C4-2B (cell line): Measurements from ENCODE around the gene NFYB.
"Not testable (repeated sequence)": the region's sequence is repeated elsewhere in the genome, so short reads cannot be mapped to it uniquely, and the experiment has no call there.

Experiments used
- H3K27ac ChIP-seq: fragments of 450-650 bp; 2 replicates; pipeline ENCODE4 v1.5.1; 2017
- ZFX ChIP-seq: fragments of 450-650 bp; IDR thresholded peaks from 2 replicates; pipeline ENCODE4 v1.6.1; 2017
- TF ChIP-seq, protein P1 (sequence below): fragments of 450-650 bp; conservative IDR thresholded peaks from 2 replicates; pipeline ENCODE4 v1.5.1; 2017; ENCODE audit warnings: mild to moderate bottlenecking

NFYB gene

GRCh38 chr12:104177663-104178501 lies 39.9 kb upstream of the NFYB start:
- H3K27ac ChIP-seq: no peak overlapping the region
- no peak for TF ChIP-seq ZFX
- TF ChIP-seq, protein P1, sequence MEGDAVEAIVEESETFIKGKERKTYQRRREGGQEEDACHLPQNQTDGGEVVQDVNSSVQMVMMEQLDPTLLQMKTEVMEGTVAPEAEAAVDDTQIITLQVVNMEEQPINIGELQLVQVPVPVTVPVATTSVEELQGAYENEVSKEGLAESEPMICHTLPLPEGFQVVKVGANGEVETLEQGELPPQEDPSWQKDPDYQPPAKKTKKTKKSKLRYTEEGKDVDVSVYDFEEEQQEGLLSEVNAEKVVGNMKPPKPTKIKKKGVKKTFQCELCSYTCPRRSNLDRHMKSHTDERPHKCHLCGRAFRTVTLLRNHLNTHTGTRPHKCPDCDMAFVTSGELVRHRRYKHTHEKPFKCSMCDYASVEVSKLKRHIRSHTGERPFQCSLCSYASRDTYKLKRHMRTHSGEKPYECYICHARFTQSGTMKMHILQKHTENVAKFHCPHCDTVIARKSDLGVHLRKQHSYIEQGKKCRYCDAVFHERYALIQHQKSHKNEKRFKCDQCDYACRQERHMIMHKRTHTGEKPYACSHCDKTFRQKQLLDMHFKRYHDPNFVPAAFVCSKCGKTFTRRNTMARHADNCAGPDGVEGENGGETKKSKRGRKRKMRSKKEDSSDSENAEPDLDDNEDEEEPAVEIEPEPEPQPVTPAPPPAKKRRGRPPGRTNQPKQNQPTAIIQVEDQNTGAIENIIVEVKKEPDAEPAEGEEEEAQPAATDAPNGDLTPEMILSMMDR: peak; percentile 19

DNA sequence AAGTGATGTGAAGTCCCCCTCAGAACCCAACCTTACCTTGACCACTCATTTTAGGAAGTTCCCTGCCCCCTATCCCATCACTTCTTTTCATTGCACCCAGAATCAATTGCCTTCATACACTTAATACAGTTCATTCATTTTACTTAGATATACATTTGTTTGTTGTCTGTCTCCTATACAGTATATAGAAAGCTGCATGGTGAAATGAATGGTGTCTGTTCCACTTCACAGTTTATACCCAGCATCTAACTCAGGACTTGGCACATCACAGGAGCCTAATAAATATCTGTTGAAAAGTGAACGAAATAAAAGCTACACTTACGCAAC lies 39.3 kb upstream of the NFYB start:
- TF ChIP-seq, protein P1: no peak
- no peak for TF ChIP-seq ZFX
- H3K27ac ChIP-seq: no peak overlapping the region

DNA sequence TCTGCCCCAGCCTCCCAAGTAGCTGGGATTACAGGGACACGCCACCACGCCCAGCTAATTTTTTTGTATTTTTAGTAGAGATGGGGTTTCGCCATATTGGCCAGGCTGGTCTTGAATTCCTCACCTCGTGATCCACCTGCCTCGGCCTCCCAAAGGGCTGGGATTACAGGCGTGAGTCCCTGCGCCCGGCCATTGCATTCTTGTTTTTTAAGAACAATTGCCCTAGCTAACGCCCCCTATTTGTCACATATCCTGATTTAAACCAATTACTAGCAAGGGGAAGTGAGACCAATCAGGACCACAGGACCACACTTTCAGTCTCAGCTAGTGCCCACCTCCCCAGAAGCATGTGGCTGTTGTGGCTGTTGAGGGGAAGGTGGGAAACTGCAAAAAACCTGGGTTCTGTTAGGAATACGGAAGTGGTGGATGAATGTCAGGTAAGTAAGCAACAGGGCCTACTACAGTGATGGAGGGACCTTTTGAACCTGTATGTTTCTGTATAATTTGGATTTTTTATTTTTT lies 37.8 kb upstream of the NFYB start:
- TF ChIP-seq, protein P1: no peak
- TF ChIP-seq ZFX: no peak
- no peak overlapping the region for H3K27ac ChIP-seq

DNA sequence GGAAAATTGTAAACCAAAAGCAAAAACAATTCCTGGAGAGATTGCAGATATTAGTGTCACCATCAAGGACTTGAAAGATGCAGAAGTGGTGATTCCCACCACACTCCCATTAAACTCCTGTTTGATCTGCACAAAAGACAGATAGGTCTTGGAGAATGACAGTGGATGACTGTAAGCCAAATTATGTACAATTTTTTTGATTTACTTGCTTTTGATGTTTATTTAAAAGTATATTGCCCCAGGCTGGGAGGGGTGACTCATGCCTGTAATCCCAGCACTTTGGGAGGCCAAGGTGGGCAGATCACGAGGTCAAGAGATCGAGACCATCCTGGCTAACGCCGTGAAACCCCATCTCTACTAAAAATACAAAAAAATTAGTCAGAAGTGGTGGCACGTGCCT lies 35.8 kb upstream of the NFYB start:
- not testable (repeated sequence) for H3K27ac ChIP-seq

DNA sequence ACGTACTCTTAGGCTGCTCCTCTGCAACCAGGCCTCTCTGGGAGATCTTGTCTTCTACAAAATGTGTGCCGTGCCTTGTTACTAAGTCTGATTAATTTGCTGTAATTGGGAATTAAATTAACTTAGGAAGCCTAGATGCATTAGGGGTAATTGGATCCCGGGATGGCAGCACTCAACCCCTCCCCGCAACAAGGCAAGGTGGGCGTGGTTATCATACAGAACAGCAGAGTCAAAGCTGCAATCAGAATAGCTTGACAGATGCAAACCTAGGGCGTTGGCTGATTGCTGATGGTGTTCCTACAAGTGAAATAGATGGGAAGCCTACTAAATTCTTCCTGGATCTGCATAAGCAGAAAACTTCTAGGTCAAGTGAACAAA lies 34.5 kb upstream of the NFYB start:
- H3K27ac ChIP-seq: no peak overlapping the region
- TF ChIP-seq, protein P1: no peak
- no peak for TF ChIP-seq ZFX

DNA sequence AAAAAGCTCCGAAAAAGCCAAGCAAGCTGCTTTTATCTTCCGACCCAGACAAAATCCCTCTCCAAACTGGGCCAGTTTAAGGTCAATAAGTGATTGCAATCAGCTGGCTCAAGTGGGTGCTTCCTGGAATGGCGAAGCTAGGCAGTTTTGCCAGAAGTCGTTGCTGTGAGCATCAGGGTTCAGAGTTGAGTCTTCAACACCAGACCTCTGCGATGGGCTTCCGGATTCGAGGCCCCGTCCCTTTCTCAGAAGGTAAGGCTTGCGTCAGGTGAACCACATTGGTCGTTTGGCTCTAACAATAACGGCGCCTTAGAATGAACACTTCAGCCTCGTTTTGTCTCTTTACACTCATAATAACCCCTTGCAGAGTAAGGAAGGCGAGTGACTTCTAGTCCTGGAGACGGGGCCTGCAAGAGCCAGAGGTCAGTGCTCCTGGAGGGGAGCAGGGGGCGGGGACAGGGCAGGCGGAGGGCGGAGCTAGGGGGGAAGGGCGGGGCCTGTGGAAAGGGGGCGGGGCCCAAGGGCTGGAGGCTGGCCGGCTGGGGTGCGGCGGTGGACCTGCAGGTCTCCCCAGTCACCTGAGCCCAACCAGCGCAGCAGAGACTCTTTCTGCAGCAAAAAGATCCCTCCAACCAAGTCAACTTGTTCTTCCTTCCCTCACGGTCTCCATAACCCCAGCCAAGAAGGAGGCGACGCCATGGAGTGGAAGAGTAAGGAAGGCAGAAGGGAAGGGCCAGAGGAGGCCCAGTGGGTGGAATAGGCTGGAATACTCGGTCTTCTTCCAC lies 34.0 kb upstream of the NFYB start:
- TF ChIP-seq, protein P1: no peak
- no peak for TF ChIP-seq ZFX
- H3K27ac ChIP-seq: no peak overlapping the region

DNA sequence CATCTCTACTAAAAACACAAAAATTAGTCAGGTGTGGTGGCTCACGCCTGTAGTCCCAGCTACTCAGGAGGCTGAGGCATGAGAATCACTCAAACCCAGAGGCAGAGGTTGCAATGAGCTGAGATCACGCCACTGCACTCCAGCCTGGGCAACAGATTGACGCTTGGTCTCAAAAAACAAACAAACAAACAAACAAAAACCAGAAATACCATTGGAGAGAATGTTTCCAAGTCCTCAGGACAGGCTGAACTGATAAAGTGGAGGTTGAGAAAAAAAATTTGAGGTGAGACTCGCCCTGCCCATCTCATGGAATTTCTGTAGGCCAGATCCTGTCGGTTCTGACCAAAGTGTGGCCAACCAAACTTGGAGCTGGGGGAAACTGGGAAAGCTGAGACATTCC lies 30.6 kb upstream of the NFYB start:
- H3K27ac ChIP-seq: no peak overlapping the region
- TF ChIP-seq, protein P1: no peak
- TF ChIP-seq ZFX: no peak
